HG03196 (cell line): ENCODE measurements around the gene ZRANB3.
A peak's percentile ranks its signal among the peaks of the same experiment; 100 is the strongest.
"Not testable (repeated sequence)": the region's sequence is repeated elsewhere in the genome, so short reads cannot be mapped to it uniquely, and the experiment has no call there.

Source experiments
- ATAC-seq: cut with Tn5 transposase; IDR thresholded peaks from one replicate; pipeline ENCODE4 v1.9.1; 2021; ENCODE audit not compliant: unreplicated experiment

Gene ZRANB3

DNA sequence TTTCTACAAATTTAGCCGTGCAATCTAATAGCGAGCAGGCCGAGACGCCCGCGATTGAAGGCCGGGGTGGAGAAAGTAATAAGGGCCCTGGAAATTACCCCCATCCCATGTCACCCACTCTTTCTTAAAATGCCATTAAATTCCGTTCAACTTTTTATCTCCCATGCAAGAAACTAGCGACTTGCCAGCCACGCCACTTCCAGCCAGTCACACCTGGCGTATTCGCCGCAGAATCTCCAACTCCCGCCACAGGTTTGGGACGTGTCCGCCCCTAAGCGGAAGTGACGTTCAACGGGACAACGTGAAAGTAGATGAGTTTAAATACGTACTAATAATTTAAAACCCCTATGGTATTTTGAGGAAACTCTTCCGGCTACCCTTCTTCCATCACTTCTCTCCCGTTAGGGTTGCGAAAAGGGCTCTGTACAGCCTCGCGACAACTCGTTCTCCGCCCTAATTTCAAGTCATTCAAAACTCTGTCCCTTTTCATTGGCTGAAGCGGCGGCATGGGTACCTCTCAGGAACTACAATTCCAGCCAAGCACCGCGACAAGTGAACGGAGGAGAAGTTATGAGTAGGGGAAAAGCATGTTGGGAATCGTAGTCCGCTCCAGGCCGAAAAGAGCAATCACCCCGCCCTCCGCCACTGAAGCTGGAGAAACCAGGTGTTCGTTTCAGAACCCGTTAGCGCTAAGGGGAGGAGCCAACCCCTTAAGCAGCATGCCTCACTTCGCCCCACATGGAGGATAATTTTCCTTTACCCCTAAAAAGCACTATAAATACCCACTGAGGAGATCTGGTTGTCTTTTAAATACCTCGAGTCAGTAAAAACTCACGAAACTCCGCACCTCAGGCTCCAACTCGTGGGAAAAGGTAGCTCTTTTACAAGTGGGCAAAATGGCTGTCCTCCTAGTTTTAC, at the start of gene ZRANB3:
ZRANB3 (minus strand) TSS at position 906 of the 918 bp plus-strand sequence.
- ATAC-seq: peak; percentile 72

DNA sequence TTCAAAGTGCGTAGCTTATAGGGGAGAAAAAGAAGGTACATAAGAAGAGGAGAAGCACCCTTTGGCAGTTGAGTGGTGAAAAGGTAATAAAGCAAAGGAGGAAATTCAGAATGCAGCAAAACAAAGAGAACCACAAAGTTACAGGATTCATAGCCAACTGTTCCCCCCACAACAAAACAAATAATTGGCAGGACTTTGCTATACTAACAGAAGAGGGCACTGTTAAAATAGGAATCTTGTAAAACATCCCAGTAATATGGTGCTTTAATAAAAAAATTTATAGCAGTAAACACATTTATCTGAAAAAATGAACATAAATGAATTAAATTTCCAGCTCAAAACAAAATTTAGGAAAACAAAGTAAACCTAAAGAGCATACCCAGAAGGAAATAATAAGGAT, 42.6 kb upstream of the ZRANB3 start:
- no peak for ATAC-seq

DNA sequence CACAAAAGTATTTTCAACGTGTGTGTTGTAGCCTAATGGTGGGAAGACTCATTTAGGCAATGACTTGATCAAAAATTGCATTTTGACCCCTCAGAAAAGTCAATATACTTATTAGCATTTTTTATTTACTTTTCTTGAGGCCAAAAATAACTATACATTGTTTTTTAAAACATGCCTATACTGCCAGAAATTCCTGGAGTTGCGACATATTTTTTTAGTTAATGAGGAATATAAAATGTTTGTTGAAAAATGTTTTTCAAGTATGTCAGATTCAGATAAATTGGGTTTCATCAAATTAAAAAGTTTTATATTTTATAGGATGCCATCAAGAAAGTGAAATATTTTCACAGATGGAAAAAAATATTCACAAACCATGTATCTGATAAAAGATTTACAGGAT, 39.9 kb upstream of the ZRANB3 start:
- no peak for ATAC-seq

DNA sequence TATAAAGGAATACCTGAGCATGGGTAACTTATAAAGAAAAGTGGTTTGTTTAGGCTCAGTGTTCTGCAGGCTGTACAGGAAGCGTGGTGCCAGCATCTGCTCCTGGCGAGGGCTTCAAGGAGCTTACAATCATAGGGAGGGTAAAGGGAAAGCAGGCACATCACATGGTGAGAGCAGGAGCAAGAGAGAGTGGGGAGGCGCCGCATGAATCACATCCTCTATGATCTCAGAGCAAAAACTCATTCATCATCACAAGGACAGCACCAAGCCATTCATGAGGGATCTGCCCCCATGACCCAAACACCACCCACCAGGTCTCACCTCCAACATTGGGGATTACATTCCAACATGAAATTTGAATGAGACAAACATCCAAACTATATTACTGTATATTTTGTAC, 32.8 kb upstream of the ZRANB3 start:
- ATAC-seq: no peak

DNA sequence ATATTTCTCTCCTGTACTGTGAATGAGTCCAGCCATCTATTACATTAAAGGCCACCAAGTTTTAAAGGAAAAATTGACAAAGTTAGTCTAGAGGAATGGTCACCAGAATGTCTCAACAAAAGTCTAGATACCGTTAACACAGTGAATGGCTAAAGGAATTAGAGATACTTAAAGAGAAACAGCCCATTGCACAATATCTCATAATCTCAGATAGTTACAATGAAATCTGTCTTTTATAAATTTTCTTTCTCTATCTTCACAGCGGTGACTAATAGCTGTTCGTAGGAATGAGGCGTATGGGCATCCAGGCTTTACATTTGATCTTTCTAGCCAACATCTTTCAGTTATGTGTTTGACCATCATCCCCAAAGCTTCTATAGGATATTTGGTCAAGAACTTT, 30.9 kb upstream of the ZRANB3 start:
- no peak for ATAC-seq

DNA sequence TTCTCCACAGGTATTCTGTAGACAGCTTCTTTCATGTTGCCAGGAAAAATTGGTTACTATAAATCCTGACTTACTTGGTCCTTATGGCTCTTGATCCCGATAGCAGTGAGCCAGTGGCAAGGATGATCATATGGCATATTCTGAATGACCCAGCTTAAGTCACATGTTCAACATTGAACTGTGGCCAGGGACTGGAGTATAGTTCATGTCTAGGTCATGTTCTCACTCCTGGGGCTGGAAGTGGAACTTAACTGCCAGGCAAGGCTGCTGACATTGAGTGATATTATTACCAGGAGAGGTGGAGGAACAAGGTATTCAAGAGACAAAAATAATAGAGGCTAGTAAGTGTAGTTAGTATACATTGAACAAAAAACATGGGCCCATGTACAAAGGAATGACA, 26.5 kb upstream of the ZRANB3 start:
- ATAC-seq: no peak

DNA sequence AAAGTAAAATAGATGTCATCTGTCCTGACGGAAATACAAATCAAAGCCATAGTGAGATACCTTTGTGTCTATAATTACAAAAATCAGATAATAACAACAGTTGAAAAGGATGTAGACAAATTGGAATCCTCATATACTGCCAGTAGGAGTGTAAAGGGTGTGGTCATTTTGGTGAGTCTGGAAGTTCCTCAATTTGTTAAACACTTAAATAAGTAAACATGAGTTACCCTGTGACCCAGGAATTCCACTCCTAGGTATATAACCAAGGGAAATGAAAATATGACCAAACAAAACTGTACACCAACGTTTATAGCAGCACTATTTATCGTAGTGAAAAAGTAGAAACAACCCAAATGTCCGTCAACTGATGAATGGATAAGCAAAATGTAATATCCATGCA, 24.3 kb upstream of the ZRANB3 start:
- ATAC-seq: no peak

DNA sequence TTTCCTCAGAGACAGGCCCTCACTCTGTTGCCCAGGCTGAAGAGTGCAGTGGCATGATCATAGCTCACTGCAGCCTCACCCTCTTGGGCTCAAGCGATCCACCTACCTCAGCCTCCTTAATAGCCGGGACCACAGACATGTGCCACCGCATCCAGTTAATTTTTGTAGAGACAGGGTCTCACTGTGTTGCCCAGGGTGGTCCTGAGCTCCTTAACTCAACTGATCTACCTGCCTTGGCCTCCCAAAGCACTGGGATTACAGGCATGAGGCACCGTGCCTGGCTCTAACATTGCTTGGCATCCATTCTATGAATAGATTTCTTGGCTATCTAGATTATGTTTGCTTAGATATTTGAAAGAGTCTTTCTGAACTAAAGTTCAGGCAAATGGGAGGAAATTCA, 21.9 kb upstream of the ZRANB3 start:
- ATAC-seq: no peak

DNA sequence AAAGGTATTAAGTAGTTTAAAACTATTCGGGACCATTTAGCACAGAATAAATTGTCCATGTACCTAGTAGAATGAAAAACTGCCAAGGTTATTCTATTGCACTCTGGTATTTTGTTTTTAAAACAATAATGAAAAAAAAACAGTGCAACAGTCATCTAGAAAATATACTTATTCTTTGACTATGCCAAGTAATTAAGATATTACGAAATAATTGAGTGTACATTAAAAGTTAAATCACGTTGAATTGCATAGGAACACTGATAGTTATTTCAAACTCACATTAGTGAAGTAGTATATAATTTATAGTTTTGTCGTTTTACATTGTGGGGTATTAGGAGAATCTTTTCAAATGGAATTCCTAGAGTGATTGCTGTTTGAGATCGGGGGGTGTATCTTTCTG, 20.3 kb upstream of the ZRANB3 start:
- no peak for ATAC-seq

DNA sequence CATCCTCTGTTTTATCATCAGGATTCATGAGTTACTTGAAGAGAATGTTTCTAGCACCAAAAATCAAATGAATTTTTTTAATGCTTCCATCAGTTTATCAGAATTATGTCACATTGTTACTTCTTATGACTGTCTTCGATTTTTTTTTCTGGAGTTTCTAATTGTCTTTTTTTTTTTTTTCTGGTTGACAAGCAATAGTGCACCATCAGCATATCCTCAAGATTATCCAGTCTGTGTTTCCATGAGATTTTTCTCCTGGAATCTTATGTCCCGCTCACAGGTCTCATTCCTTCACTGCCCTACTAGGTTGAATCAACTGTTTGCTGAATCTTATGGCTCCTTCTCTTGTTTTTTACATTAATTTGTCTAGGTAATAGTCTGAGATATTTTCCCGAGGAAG, 16.3 kb upstream of the ZRANB3 start:
- ATAC-seq: no peak

DNA sequence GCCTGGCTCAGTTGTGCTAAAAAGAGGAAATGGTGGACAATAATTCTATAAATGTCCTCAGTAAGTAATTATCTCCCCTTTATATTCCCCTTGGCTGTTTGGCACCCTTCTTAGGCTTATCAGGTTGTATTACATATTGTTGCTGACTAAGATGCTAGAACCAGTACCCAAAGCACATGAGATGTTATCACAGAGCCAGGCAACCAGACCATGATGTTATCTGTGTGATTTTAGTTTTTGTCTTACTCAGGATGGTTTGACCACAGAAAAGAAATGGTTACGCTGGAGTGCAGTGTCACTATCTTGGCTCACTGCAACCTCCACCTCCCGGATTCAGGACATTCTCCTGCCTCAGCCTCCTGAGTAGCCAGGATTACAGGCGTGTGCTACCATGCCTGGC, 15.4 kb upstream of the ZRANB3 start:
- no peak for ATAC-seq

DNA sequence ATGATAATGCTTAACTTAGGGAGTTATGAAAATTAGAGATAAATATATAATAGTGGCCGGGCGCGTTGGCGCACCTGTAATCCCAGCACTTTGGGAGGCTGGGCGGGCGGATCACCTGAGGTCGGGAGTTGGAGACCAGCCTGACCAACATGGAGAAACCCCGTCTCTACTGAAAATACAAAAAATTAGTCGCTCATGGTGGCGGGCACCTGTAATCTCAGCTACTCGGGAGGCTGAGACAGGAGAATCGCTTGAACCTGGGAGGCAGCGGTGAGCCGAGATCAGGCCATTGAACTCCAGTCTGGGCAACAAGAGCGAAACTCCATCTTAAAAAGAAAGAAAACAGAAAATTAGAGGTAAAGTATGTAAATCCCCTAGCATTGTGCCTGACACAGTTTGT, 2.5 kb upstream of the ZRANB3 start:
- ATAC-seq: not testable (repeated sequence)

DNA sequence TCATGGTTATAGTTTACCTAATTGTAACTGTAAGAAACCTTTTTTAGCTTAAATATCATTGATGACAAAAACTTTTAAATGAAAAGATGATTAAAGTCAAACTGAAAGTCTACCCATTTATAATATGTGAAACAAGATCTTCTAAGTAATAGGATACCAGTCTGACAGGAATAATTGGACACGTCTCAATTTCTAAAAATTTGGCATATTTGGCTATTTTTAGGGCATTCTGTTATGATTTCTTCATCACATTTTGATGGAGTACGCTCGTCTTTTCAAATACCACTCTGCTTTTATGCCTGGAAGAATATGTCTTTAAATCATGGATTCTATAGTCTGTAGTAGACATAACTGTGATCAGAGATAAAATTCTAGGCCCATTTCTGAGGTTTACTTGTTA, 1.6 kb upstream of the ZRANB3 start:
- no peak for ATAC-seq

DNA sequence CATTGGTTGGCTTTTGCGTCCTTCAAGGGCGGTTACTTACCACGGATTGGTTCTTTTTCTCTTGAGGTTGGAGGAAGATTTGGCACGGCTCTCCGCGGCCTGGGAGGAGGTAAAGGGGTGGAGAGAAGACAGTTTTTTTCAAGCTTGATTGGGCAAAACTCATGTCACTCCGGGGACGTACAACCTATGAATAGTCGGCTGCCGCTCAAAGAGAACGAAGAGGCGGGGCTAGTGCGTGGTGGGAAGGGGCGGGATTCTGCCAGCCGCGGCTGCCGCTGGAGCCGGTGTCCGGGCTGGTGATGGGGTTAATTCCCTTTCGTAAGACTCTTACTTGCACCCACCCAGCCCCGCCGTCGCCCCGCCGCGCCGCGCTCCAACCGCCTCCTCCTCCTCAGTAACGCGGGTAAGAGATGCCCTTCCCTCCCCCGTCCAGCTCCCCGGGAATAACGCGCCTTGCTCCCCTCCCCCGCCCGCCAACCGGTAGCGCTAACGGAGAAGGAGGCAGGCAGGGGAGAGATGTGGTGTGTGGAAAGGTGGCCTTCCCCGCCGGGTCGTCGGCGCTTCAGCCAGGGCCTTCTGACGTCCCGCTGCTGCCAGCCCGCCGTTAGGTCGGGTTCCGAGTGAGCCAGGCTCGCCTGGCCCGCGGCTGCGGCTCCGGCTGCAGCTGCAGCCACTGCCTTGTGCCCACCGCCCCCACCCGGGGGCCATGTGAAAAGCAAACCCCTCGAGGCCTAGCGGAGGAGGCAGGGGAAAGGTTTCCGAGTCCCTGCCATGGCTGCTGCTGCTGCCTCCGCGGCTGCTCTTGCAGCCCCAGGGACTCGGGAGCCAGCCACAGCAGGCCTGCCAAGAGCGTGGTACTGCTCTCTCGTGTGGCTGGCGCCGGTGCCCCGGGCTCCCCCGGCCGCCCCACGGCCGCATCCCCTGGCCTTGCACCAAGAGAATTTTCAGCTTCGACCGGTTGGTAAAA, 496 bp upstream of the ZRANB3 start, which contains the start of gene R3HDM1:
R3HDM1 (plus strand) TSS at position 254 of the 967 bp plus-strand sequence. CDS start 73,362 bp downstream, outside the sequence.
- ATAC-seq: peak; percentile 76

DNA sequence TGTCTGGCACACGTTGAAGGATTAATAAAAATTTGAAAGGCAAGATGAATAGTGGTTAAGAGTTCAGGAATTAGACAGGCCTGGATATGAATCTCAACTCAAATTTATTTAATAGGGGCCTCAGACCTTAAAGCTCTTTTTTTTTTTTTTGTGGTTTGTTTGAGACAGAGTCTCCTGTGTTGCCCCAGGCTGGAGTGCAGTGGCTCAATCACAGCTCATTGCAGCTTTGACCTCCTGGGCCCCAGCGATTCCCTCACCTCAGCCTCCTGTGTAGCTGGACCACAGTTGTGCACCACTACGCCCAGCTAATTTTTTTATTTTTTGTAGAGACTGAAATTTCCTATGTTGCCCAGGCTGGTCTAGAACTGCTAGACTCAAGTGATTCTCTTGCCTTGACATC, 3.0 kb downstream of the ZRANB3 start:
- ATAC-seq: no peak

DNA sequence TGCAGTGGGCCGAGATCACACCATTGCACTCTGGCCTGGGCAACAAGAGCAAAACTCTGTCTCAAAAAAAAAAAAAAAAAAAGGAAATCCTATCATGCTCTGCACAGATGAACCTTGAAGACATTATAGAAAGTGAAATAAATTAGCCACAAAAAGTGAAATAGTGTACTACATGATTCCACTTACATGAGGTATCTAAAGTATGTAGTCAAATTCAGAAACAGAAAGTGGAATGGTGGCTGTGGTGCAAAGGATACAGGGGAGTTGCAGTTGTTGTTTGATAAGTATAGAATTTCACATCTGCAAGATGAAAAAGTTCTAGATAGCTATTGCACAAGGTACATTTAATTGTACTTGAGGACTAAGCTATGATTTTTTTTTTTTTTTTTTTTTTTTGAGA, 5.2 kb downstream of the ZRANB3 start:
- ATAC-seq: no peak

DNA sequence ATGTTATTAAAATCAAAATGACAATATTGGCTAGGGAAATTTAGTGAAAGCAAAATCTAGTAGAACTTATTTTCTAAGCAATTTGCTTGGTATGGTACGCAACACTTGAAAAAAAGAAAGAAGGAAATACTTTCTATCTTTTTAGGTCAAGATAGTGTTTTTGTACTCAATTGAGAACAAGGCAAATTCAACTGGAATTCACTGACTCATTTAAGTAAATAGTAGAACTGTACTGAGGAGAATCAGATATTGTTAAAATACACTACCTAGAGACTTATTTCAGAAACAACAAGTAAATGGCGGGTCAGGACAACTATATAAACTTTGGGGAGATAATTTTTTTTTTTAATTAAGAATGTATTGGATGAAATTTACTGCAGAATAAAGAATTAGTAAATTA, 18.9 kb downstream of the ZRANB3 start:
- ATAC-seq: no peak

DNA sequence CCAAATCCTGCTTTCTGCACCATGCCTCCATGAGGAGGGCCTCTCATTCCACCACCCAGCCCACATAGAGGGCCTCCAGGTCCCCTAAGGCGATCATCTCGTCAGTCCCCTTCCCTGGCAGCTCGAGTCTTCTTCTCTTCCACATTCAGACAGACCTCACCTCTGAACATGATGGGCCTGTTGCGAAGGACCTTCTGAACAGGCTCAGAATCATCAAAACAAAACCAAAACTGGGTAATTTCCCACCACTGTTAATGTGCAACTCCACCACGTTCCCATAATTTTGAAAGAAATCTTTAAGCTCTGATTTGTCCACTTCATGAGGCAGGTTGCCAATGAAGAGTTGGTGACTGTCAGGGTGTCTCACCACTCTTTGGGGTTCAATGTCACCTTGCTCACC, 20.4 kb downstream of the ZRANB3 start:
- ATAC-seq: no peak

DNA sequence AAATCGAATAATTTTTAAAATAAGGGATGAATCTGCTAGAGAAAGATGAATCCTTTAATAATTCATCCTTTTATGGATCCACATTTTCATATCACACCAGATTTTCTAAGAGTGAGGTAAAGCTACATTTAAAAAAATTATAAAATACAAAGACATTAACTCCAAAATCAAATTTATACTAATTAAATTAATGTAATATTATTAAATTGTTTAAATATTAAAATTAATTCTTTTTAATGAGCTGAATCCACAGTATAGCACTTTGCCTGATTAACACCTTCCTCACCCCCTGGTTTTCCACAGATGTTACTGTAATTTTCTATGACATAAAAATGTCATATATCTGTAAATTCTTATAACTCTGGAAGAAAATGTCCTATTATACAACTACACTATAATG, 26.2 kb downstream of the ZRANB3 start:
- ATAC-seq: no peak

DNA sequence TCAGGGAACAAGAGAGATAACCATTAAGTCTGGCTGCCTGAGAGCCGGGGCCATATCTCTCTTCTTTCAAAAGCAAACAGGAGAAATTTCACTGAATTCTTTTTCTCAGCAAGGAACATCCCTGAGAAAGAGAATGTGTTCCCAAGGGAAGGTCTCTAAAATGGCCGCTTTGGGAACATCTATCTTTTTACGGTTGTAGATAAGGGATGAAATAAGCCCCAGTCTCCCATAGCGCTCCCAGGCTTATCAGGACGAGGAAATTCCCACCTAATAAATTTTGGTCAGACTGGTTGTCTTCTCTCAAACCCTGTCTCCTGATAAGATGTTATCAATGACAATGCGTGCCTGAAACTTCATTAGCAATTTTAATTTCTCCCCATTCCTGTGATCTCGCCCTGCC, 32.4 kb downstream of the ZRANB3 start:
- not testable (repeated sequence) for ATAC-seq

DNA sequence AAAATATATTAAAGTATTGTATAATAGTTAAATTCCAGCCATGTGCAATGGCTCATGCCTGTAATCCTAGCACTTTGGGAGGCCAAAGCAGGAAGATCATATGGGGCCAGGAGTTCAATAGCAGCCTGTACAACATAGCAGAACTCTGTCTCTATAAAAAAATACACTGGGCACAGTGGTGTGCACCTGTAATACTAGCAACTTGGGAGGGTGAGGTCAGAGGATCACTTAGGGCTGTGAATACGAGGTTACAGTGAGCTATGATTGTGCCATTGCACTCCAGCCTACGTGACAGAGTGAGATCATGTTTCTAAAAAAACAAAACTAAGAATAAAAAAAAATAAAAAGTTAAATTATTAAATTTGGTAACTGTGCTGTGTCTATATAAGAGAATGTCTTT, 36.1 kb downstream of the ZRANB3 start:
- ATAC-seq: no peak

DNA sequence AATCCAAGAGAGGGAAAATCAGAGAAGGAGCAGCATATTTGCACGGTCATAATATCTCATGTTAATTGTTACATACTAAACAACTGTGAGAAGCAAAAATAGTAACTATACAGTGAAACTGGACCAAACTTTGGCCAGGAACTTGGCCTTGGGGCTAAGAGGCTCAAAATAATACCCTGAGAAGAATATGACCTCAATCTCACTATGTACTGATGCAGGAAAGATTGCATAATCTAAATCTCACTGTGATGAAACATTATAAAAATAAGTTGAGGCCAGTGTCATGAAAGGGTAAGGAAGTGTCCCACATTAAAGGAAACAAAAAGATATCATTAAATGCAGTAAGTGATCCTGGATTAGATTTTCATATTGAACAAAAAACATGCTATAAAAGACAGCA, 36.5 kb downstream of the ZRANB3 start:
- ATAC-seq: no peak
